K562 (cell line): Measurements from ENCODE around the gene JKAMP. TPM values are rescaled to one million over a fixed set of nuclear protein-coding genes. Genes with fewer than 3 reads are reported as not detected.
A peak's percentile ranks its signal among the peaks of the same experiment; 100 is the strongest.

ENCODE experiments used
- ATAC-seq: fragments of 200-7000 bp; cut with Tn5 transposase; 3 replicates; pipeline ENCODE4 v1.9.1; 2020; ENCODE audit warnings: moderate library complexity
- BruUV-seq: library from RNA; stranded (reverse); fragments of 400-500 nt; replicated peaks from 2 replicates; lab custom pipeline; 2021; lab: Mats Ljungman, UMichigan
- CTCF ChIA-PET: fragments of 300-600 bp; formaldehyde crosslinking; extraction: SDS; loops from one replicate; lab custom pipeline; 2021; ENCODE audit warnings: low intra/inter-chr PET ratio; lab: Yijun Ruan, JAX
- POLR2A ChIA-PET: fragments of 300-600, 350-650 bp; sonication (Branson Sonifier 250); formaldehyde crosslinking; extraction: SDS; loops from one replicate; lab custom pipeline; 2021; ENCODE audit warnings: antibody characterized with exemption, inconsistent platforms; lab: Yijun Ruan, JAX
- DNase-seq, 4 experiments: peaks; one replicate each; pipeline versions ENCODE4 v3.0.0 to v3.0.0-alpha.2; 2011 to 2018; ENCODE audit warnings: low spot score in 3 of 4, mixed read lengths in 3 of 4; ENCODE audit errors: extremely low read depth in 1 of 4
- FAIRE-seq: peaks from 2 replicates; lab custom pipeline; 2011; peaks lifted over from hg19 to GRCh38; lab: Jason Lieb, UNC
- H2AFZ ChIP-seq: 2 replicates; pipeline ENCODE4 v1.6.0; 2011; ENCODE audit warnings: low read depth, low read length, control low read depth, inconsistent platforms
- H3K27ac ChIP-seq: fragments of 200-600 bp; 3 replicates; pipeline ENCODE4 v1.8.0; 2011; ENCODE audit warnings: low read depth, mild to moderate bottlenecking, control low read depth, inconsistent platforms, low read length, moderate library complexity, mixed read lengths; ENCODE audit errors: extremely low read depth
- H3K27me3 ChIP-seq, 2 experiments: fragments of 300-600 bp in 1 of 2; 2 replicates in 1 of 2; 3 replicates in 1 of 2; pipeline versions ENCODE4 v1.6.0 to v1.8.0; 2011; ENCODE audit warnings: inconsistent platforms in 2 of 2, low read length in 2 of 2, mild to moderate bottlenecking in 1 of 2, mixed read lengths in 1 of 2, moderate library complexity in 1 of 2; ENCODE audit not compliant: control insufficient read depth in 2 of 2, insufficient read depth in 2 of 2
- H3K36me3 ChIP-seq: fragments of 300-600 bp; 3 replicates; pipeline ENCODE4 v1.8.0; 2011; ENCODE audit warnings: mild to moderate bottlenecking, low read length, inconsistent platforms; ENCODE audit not compliant: control insufficient read depth, insufficient read depth
- H3K4me1 ChIP-seq, 2 experiments: fragments of 200-600 bp in 1 of 2; replicated peaks in 1 of 2; 2 replicates in 1 of 2; 3 replicates in 1 of 2; pipeline versions ENCODE4 v1.5.1 to v1.8.0; 2011; ENCODE audit warnings: inconsistent platforms in 2 of 2, low read length in 2 of 2, mild to moderate bottlenecking in 1 of 2, mixed read lengths in 1 of 2, moderate library complexity in 1 of 2; ENCODE audit not compliant: control insufficient read depth in 2 of 2, insufficient read depth in 2 of 2
- H3K4me2 ChIP-seq: 2 replicates; pipeline ENCODE4 v1.6.1; 2011; ENCODE audit warnings: low read length, control low read depth, inconsistent platforms, mixed read lengths; ENCODE audit not compliant: insufficient read depth
- H3K4me3 ChIP-seq: fragments of 200-600 bp; sonication (generic), shearing (Covaris generic); 2 replicates; pipeline ENCODE4 v1.5.1; 2016; ENCODE audit warnings: control low read depth, inconsistent platforms
- H3K79me2 ChIP-seq: fragments of 200-600 bp; 3 replicates; pipeline ENCODE4 v1.8.0; 2011; ENCODE audit warnings: low read length, inconsistent platforms; ENCODE audit not compliant: control insufficient read depth, insufficient read depth
- H3K9ac ChIP-seq, 2 experiments: 2 replicates each; pipeline versions ENCODE4 v1.6.0 to v1.6.1; 2011; ENCODE audit warnings: low read depth in 2 of 2, low read length in 2 of 2, control low read depth in 1 of 2, inconsistent platforms in 1 of 2, mild to moderate bottlenecking in 1 of 2, mixed read lengths in 1 of 2; ENCODE audit not compliant: insufficient read depth in 1 of 2
- H3K9me1 ChIP-seq: one replicate; pipeline ENCODE4 v1.6.0; 2011; ENCODE audit warnings: inconsistent platforms, mild to moderate bottlenecking, low read length, moderate library complexity; ENCODE audit not compliant: control insufficient read depth, insufficient read depth
- H3K9me3 ChIP-seq: replicated peaks from 2 replicates; pipeline ENCODE4 v1.5.1; 2011; ENCODE audit warnings: low read depth, low read length, inconsistent platforms; ENCODE audit not compliant: control insufficient read depth, insufficient read depth
- H4K20me1 ChIP-seq: replicated peaks from 2 replicates; pipeline ENCODE4 v1.6.1; 2011; ENCODE audit warnings: low read length, inconsistent platforms, mixed read lengths; ENCODE audit not compliant: control insufficient read depth, insufficient read depth
- WGBS: fragments of 100-300 bp; shearing (Covaris generic); methylation state at CpG from one replicate; pipeline ENCODE4 v1.1.6; 2016; ENCODE audit warnings: low coverage, mixed read lengths; ENCODE audit not compliant: insufficient coverage; ENCODE audit errors: missing lambda C conversion rate; 5-methylcytosine and 5-hydroxymethylcytosine counted together
- in situ Hi-C: fragments of 300-500 bp; cut with MboI; formaldehyde crosslinking; loops from 4 replicates; pipeline ENCODE4 v1.15.0; 2018; ENCODE audit warnings: inconsistent platforms, mixed read lengths
- intact Hi-C: fragments of 100-400 bp; cut with micrococcal nuclease; formaldehyde crosslinking; loops from 2 replicates; pipeline ENCODE4 v1.14.2; 2022
- polyA plus RNA-seq, 8 experiments: library from polyadenylated mRNA; depleted of rRNA in 4 of 8; stranded (reverse) in 5 of 8; unstranded in 3 of 8; fragments of >200 nt; fragmentation: Nextera tagmentation in 2 of 8; fragmentation: Illumina TruSeq in 1 of 8; extraction: Ambion mirVana in 2 of 8; extraction: Trizol in 1 of 8; gene quantifications; 2 replicates each; pipeline versions ENCODE4 v1.2.1 to v1.2.3, GENCODE V29; 2011 to 2014; ENCODE audit warnings: inconsistent platforms in 1 of 8, missing spikeins in 1 of 8
- total RNA-seq, 7 experiments: library from RNA; depleted of rRNA in 6 of 7; stranded (reverse); fragments of >200 nt in 6 of 7; fragmentation: Illumina TruSeq in 2 of 7; extraction: Trizol in 2 of 7; gene quantifications; 2 replicates each; pipeline versions ENCODE4 v1.2.1 to v1.2.3, GENCODE V29; 2011 to 2021; ENCODE audit warnings: low replicate concordance in 1 of 7
- TF ChIP-seq, protein P1 (sequence below), 2 experiments: fragments of 450-650 bp; IDR thresholded peaks; 2 replicates each; pipeline ENCODE4 v1.6.1; 2018; ENCODE audit warnings: mild to moderate bottlenecking in 2 of 2, low read depth in 1 of 2; ENCODE audit not compliant: partially characterized antibody in 2 of 2
- TF ChIP-seq, protein P2 (sequence below): fragments of 250-450 bp; sonication (Bioruptor Pico); IDR thresholded peaks from 2 replicates; pipeline ENCODE4 v1.4.0; 2020; ENCODE audit warnings: mild to moderate bottlenecking
- TF ChIP-seq, protein P3 (sequence below): sonication (generic); formaldehyde crosslinking; IDR thresholded peaks from 2 replicates; pipeline ENCODE4 v1.8.1; 2023; ENCODE audit warnings: mild to moderate bottlenecking, missing genetic modification reagents

JKAMP gene
- total and polyA plus RNA-seq, 9 of the 15 experiments (the other 6 are each of a cell fraction or from before 2014, with no cell fraction given), result 19.3 to 119 (median 33.8) TPM

DNA sequence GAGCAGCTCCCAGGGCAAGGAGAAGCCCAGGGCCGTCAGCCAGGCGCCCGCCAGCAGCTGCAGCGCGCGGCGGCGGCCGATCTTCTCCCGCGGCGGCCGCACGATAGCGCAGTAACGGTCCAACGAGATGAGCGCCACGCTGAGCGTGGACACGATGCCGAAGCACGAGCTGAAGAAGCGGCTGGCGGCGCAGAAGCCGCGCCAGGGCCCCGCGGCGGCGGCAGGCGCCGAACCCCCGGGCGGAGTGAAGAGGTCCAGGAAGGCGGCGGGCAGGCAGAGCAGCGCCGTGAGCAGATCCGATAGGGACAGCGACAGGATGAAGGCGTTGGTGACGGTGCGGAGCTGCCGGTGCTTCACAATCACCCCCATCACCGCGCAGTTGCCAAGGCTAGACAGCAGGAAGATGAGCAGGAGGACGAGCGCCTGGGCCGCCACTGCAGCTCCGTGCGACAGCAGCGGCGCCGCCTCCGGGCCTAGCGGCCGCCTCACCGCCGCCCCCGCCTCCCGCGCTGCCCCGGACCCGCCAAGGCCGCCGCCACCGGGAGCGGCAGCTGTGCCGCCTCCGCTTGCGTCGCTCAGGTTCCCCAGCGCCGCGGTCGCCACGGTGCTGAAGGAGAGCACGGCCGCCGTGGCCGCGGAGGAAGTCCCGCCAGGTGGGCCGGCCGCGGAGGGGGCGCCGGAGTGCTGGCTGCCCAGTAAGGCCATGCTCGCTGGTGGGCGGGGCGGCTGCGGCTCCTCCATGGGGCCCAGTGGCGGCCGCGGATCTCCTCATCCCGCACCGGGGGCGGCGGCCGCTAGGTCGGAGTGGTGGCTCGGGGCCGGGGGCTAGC lies 19.6 kb upstream of the JKAMP start:
- TF ChIP-seq, protein P1, sequence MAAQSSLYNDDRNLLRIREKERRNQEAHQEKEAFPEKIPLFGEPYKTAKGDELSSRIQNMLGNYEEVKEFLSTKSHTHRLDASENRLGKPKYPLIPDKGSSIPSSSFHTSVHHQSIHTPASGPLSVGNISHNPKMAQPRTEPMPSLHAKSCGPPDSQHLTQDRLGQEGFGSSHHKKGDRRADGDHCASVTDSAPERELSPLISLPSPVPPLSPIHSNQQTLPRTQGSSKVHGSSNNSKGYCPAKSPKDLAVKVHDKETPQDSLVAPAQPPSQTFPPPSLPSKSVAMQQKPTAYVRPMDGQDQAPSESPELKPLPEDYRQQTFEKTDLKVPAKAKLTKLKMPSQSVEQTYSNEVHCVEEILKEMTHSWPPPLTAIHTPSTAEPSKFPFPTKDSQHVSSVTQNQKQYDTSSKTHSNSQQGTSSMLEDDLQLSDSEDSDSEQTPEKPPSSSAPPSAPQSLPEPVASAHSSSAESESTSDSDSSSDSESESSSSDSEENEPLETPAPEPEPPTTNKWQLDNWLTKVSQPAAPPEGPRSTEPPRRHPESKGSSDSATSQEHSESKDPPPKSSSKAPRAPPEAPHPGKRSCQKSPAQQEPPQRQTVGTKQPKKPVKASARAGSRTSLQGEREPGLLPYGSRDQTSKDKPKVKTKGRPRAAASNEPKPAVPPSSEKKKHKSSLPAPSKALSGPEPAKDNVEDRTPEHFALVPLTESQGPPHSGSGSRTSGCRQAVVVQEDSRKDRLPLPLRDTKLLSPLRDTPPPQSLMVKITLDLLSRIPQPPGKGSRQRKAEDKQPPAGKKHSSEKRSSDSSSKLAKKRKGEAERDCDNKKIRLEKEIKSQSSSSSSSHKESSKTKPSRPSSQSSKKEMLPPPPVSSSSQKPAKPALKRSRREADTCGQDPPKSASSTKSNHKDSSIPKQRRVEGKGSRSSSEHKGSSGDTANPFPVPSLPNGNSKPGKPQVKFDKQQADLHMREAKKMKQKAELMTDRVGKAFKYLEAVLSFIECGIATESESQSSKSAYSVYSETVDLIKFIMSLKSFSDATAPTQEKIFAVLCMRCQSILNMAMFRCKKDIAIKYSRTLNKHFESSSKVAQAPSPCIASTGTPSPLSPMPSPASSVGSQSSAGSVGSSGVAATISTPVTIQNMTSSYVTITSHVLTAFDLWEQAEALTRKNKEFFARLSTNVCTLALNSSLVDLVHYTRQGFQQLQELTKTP (IDR thresholded peaks at IDR 0.05; ENCODE audit: low read depth in 1 of 2, partially characterized antibody in 2 of 2), result no peak
- TF ChIP-seq, protein P2, sequence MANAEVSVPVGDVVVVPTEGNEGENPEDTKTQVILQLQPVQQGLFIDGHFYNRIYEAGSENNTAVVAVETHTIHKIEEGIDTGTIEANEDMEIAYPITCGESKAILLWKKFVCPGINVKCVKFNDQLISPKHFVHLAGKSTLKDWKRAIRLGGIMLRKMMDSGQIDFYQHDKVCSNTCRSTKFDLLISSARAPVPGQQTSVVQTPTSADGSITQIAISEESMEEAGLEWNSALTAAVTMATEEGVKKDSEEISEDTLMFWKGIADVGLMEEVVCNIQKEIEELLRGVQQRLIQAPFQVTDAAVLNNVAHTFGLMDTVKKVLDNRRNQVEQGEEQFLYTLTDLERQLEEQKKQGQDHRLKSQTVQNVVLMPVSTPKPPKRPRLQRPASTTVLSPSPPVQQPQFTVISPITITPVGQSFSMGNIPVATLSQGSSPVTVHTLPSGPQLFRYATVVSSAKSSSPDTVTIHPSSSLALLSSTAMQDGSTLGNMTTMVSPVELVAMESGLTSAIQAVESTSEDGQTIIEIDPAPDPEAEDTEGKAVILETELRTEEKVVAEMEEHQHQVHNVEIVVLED (CRISPR knock-in tag), result no peak
- TF ChIP-seq, protein P3, sequence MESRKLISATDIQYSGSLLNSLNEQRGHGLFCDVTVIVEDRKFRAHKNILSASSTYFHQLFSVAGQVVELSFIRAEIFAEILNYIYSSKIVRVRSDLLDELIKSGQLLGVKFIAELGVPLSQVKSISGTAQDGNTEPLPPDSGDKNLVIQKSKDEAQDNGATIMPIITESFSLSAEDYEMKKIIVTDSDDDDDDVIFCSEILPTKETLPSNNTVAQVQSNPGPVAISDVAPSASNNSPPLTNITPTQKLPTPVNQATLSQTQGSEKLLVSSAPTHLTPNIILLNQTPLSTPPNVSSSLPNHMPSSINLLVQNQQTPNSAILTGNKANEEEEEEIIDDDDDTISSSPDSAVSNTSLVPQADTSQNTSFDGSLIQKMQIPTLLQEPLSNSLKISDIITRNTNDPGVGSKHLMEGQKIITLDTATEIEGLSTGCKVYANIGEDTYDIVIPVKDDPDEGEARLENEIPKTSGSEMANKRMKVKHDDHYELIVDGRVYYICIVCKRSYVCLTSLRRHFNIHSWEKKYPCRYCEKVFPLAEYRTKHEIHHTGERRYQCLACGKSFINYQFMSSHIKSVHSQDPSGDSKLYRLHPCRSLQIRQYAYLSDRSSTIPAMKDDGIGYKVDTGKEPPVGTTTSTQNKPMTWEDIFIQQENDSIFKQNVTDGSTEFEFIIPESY, result peak; percentile 19; the same call in 1 of the 2 replicates
- H2AFZ ChIP-seq, result no peak overlapping the region
- WGBS, result 100% methylated on average over 3 of the region's 105 CpGs

More for the DNA sequence above, 19.6 kb upstream of the JKAMP start:
- H4K20me1 ChIP-seq, result no peaks in the 10 kb centered on the region
- no peak for FAIRE-seq
- H3K9me1 ChIP-seq, result no peaks in the 10 kb centered on the region
- intact Hi-C loops, result no loop called here
- H3K9me3 ChIP-seq, result no peaks in the 10 kb centered on the region
- POLR2A ChIA-PET, result interaction anchor here (0.6 to 0.7 kb wide), 2 partner anchors 13 to 15 kb away, joined by 3 read pairs; no protein-coding TSS in a partner anchor
- no peak overlapping the region for H3K9ac ChIP-seq
- BruUV-seq, result no TSS peak
- in situ Hi-C loops, result no loop called here
- no peak for ATAC-seq
- H3K79me2 ChIP-seq, result no peaks in the 10 kb centered on the region
- DNase-seq, result peak in 1 of 4 experiments; percentile 9
- H3K36me3 ChIP-seq, result peaks cover 21% of the 10 kb centered on the region
- no peaks in the 10 kb centered on the region for H3K4me1 ChIP-seq
- H3K27ac ChIP-seq, result no peak overlapping the region
- CTCF ChIA-PET, result no interaction called here
- H3K27me3 ChIP-seq, result no peaks in the 10 kb centered on the region
- H3K4me2 ChIP-seq, result no peak overlapping the region
- H3K4me3 ChIP-seq, result no peak overlapping the region
